ENCODE measurements around the gene ZNF569.

DNA sequence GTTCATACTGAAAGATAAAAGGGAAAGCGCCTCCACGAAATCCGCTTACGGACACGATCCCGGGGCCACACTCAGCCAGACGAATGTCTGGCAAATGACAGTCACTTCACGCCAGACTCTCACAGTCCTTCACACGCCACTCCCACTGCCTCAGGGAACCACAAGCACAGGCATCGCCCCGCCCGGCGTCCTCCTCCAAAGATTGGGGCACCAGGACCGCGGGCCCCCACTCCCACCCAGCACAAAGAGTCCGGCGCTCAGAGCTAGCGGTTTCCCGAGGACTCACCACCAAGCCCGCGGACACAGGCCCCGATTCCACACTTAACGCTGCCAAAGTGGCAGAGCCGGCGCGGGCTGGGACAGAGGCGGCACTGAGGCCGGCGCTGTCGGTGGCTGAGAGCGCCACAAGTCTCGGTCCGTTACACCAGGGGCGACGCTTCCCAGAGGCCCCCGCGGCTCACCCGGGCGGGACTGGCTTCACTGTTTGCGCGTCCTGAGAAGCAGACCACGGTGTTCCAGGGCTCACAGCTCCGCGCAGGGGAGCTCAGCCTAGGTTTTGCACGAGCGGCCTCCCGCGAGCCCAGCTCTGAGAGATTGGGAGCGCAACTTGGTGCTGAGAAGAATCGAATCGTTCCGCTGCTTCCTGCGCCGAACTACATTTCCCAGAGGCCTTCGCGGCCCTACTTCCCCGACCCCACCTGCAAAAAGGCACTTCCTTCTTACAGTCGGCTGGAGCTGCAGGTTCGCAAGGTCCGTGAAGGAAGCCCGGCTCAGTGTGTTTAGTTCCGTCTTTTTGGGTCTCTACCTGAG lies at the start of gene ZNF569:
- TF ChIP-seq, protein P1, sequence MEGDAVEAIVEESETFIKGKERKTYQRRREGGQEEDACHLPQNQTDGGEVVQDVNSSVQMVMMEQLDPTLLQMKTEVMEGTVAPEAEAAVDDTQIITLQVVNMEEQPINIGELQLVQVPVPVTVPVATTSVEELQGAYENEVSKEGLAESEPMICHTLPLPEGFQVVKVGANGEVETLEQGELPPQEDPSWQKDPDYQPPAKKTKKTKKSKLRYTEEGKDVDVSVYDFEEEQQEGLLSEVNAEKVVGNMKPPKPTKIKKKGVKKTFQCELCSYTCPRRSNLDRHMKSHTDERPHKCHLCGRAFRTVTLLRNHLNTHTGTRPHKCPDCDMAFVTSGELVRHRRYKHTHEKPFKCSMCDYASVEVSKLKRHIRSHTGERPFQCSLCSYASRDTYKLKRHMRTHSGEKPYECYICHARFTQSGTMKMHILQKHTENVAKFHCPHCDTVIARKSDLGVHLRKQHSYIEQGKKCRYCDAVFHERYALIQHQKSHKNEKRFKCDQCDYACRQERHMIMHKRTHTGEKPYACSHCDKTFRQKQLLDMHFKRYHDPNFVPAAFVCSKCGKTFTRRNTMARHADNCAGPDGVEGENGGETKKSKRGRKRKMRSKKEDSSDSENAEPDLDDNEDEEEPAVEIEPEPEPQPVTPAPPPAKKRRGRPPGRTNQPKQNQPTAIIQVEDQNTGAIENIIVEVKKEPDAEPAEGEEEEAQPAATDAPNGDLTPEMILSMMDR (IDR thresholded peaks at IDR 0.05), result peak in 1 of 6 experiments; percentile 13
- TF ChIP-seq EP300 (IDR thresholded peaks at IDR 0.05) (no peak), POLR2A (IDR thresholded peaks at IDR 0.05) (peak in 2 of 4 donors; percentile 43 to 55)

Data from upper lobe of left lung (tissue), 4 donors.